NCI-H2171 treated with DMSO at 0.1 percent for 48 hours (cell line): ENCODE measurements around the gene UBFD1.
"Not testable (repeated sequence)": the region's sequence is repeated elsewhere in the genome, so short reads cannot be mapped to it uniquely, and the experiment has no call there.

ENCODE experiments used
- DNase-seq: peaks from one replicate; lab custom pipeline; 2025; lab: John Stamatoyannopoulos, UW

Gene UBFD1

GRCh38 chr16:23527961-23528643 is 29.4 kb upstream of the UBFD1 start:
- DNase-seq = no peak

- no peak for DNase-seq
Observed at GRCh38 chr16:23528644-23529310, 28.8 kb upstream of the UBFD1 start.

- no peak for DNase-seq
Observed at GRCh38 chr16:23530062-23530461, 27.5 kb upstream of the UBFD1 start.

GRCh38 chr16:23532448-23532847 is 25.1 kb upstream of the UBFD1 start:
- DNase-seq = no peak

GRCh38 chr16:23534868-23535860 is 22.4 kb upstream of the UBFD1 start:
- no peak for DNase-seq

GRCh38 chr16:23535901-23536300 is 21.6 kb upstream of the UBFD1 start:
- no peak for DNase-seq

- DNase-seq = no peak
Observed at GRCh38 chr16:23537390-23537789, 20.1 kb upstream of the UBFD1 start.

- DNase-seq = no peak
Observed at GRCh38 chr16:23538919-23539278, 18.6 kb upstream of the UBFD1 start.

- DNase-seq = no peak
Observed at GRCh38 chr16:23539984-23540816, 17.3 kb upstream of the UBFD1 start.

GRCh38 chr16:23540817-23541178 is 16.7 kb upstream of the UBFD1 start:
- not testable (repeated sequence) for DNase-seq

GRCh38 chr16:23544436-23544835 is 13.1 kb upstream of the UBFD1 start:
- DNase-seq = no peak

- DNase-seq = no peak
Observed at GRCh38 chr16:23549938-23550337, 7.6 kb upstream of the UBFD1 start.

GRCh38 chr16:23552161-23552560 is 5.4 kb upstream of the UBFD1 start:
- no peak for DNase-seq

GRCh38 chr16:23554536-23554935 is 3.0 kb upstream of the UBFD1 start:
- no peak for DNase-seq

- no peak for DNase-seq
Observed at GRCh38 chr16:23557779-23558702, 514 bp downstream of the UBFD1 start.

GRCh38 chr16:23561586-23561985 is 4.1 kb downstream of the UBFD1 start:
- DNase-seq = no peak

GRCh38 chr16:23562505-23562904 is 5.0 kb downstream of the UBFD1 start:
- no peak for DNase-seq

- no peak for DNase-seq
Observed at GRCh38 chr16:23563186-23563585, 5.7 kb downstream of the UBFD1 start.

GRCh38 chr16:23564575-23565363 is 7.2 kb downstream of the UBFD1 start:
- DNase-seq = no peak

GRCh38 chr16:23566724-23567123 is 9.2 kb downstream of the UBFD1 start:
- DNase-seq = no peak
